ENCODE data around the gene ANO9.

The ANO9 gene

GRCh38 chr11:370070-370941 is 71.5 kb downstream of the ANO9 start:
- TF ChIP-seq EZH2 (IDR thresholded peaks at IDR 0.05; ENCODE audit: borderline replicate concordance, low read length): no peak
- no peak for TF ChIP-seq CTCF (IDR thresholded peaks at IDR 0.05; ENCODE audit: low read length)
- Histone ChIP-seq H3K9ac (ENCODE audit: low read length) (no peak overlapping the region), H3K4me2 (ENCODE audit: low read length) (no peak overlapping the region)

GRCh38 chr11:369336-370018 is 72.3 kb downstream of the ANO9 start, which contains the start of gene B4GALNT4:
Gene B4GALNT4, plus strand, starts transcription at chr11:369499. Its CDS starts 305 bp downstream, at chr11:369804.
- Histone ChIP-seq H3K27ac (ENCODE audit: low read depth, low read length, poor library complexity, severe bottlenecking) (no peak within 1 kb of the TSS), H3K79me2 (ENCODE audit: insufficient read depth, low read length) (no peaks in the 10 kb centered on the region), H3K4me1 (ENCODE audit: insufficient read depth, low read length, severe bottlenecking) (no peaks in the 10 kb centered on the region), H3K9me2 (ENCODE audit: low read depth, low read length) (no peaks in the 10 kb centered on the region), H3K9ac (ENCODE audit: low read length) (no peak within 1 kb of the TSS), H3K9me3 (ENCODE audit: low read length) (no peaks in the 10 kb centered on the region), H3K4me3 (ENCODE audit: low read depth, low read length, poor library complexity, severe bottlenecking) (no peak within 1 kb of the TSS), H3F3A (ENCODE audit: insufficient read depth, low read length) (no peaks in the 10 kb centered on the region), H2AFZ (ENCODE audit: low read length) (no peak within 1 kb of the TSS), H3K27me3 (ENCODE audit: insufficient read depth, low read length) (peaks cover 6% of the 10 kb centered on the region; the same call in 1 of the 2 replicates), H3K4me2 (ENCODE audit: low read length) (no peak within 1 kb of the TSS), H3K36me3 (ENCODE audit: insufficient read depth, low read length) (no peaks in the 10 kb centered on the region; the same call in 1 of the 2 replicates), H4K20me1 (ENCODE audit: insufficient read depth, low read length) (no peaks in the 10 kb centered on the region)
- TF ChIP-seq CTCF (IDR thresholded peaks at IDR 0.05; ENCODE audit: low read length): no peak

More at GRCh38 chr11:370070-370941, 71.5 kb downstream of the ANO9 start:
- Histone ChIP-seq H3K27ac (ENCODE audit: low read depth, low read length, poor library complexity, severe bottlenecking) (no peak overlapping the region), H3F3A (ENCODE audit: insufficient read depth, low read length) (no peaks in the 10 kb centered on the region), H3K9me3 (ENCODE audit: low read length) (no peaks in the 10 kb centered on the region), H3K4me1 (ENCODE audit: insufficient read depth, low read length, severe bottlenecking) (no peaks in the 10 kb centered on the region), H3K9me2 (ENCODE audit: low read depth, low read length) (no peaks in the 10 kb centered on the region), H3K36me3 (ENCODE audit: insufficient read depth, low read length) (no peaks in the 10 kb centered on the region; the same call in 1 of the 2 replicates), H3K27me3 (ENCODE audit: insufficient read depth, low read length) (no peaks in the 10 kb centered on the region), H3K4me3 (ENCODE audit: low read depth, low read length, poor library complexity, severe bottlenecking) (no peak overlapping the region), H4K20me1 (ENCODE audit: insufficient read depth, low read length) (no peaks in the 10 kb centered on the region), H3K79me2 (ENCODE audit: insufficient read depth, low read length) (no peaks in the 10 kb centered on the region), H2AFZ (ENCODE audit: low read length) (no peak overlapping the region)

GRCh38 chr11:368414-369335 is 73.1 kb downstream of the ANO9 start:
- no peaks in the 10 kb centered on the region for H4K20me1 ChIP-seq (ENCODE audit: insufficient read depth, low read length)
- no peak overlapping the region for H3K27ac ChIP-seq (ENCODE audit: low read depth, low read length, poor library complexity, severe bottlenecking)
- no peaks in the 10 kb centered on the region; the same call in 1 of the 2 replicates for H3K36me3 ChIP-seq (ENCODE audit: insufficient read depth, low read length)
- H2AFZ ChIP-seq (ENCODE audit: low read length): no peak overlapping the region
- TF ChIP-seq EZH2 (IDR thresholded peaks at IDR 0.05; ENCODE audit: borderline replicate concordance, low read length) (no peak), CTCF (IDR thresholded peaks at IDR 0.05; ENCODE audit: low read length) (no peak)
- no peaks in the 10 kb centered on the region for H3K9me2 ChIP-seq (ENCODE audit: low read depth, low read length)
- no peak overlapping the region for H3K4me2 ChIP-seq (ENCODE audit: low read length)
- no peaks in the 10 kb centered on the region for H3F3A ChIP-seq (ENCODE audit: insufficient read depth, low read length)
- H3K4me1 ChIP-seq (ENCODE audit: insufficient read depth, low read length, severe bottlenecking): peaks cover 5% of the 10 kb centered on the region
- H3K9ac ChIP-seq (ENCODE audit: low read length): no peak overlapping the region
- peaks cover 6% of the 10 kb centered on the region; the same call in 1 of the 2 replicates for H3K27me3 ChIP-seq (ENCODE audit: insufficient read depth, low read length)
- H3K9me3 ChIP-seq (ENCODE audit: low read length): no peaks in the 10 kb centered on the region
- H3K4me3 ChIP-seq (ENCODE audit: low read depth, low read length, poor library complexity, severe bottlenecking): no peak overlapping the region
- no peaks in the 10 kb centered on the region for H3K79me2 ChIP-seq (ENCODE audit: insufficient read depth, low read length)

Data from OCI-LY1 (cell line).